GM12872 (cell line): Measurements from ENCODE around the gene PHF2.

ENCODE experiments used
- TF ChIP-seq, protein P1 (sequence below): IDR thresholded peaks from 3 replicates; pipeline ENCODE4 v1.5.1; 2011; ENCODE audit warnings: low read depth, mild to moderate bottlenecking, low read length, moderate library complexity; ENCODE audit not compliant: insufficient read depth

Gene PHF2

DNA sequence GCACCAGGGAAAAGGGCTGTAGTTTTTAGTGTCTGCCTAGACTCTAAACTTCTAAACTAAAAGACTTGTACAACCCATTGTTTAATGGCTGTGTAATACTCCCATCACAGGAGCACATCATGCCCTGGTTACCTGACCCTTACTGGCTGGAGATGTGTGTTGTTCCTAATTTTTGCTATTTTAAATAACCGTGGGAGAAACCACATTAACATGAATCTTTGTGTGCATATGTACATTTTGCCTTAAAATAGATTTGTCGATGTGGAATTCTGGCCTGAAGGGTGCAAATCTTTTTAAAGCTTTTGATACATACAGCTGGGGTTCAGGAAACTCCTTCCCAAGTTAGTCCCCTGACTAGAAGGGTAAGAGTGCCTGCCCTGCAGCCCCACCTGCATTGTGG, 39.7 kb downstream of the PHF2 start:
- TF ChIP-seq, protein P1, sequence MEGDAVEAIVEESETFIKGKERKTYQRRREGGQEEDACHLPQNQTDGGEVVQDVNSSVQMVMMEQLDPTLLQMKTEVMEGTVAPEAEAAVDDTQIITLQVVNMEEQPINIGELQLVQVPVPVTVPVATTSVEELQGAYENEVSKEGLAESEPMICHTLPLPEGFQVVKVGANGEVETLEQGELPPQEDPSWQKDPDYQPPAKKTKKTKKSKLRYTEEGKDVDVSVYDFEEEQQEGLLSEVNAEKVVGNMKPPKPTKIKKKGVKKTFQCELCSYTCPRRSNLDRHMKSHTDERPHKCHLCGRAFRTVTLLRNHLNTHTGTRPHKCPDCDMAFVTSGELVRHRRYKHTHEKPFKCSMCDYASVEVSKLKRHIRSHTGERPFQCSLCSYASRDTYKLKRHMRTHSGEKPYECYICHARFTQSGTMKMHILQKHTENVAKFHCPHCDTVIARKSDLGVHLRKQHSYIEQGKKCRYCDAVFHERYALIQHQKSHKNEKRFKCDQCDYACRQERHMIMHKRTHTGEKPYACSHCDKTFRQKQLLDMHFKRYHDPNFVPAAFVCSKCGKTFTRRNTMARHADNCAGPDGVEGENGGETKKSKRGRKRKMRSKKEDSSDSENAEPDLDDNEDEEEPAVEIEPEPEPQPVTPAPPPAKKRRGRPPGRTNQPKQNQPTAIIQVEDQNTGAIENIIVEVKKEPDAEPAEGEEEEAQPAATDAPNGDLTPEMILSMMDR: no peak

DNA sequence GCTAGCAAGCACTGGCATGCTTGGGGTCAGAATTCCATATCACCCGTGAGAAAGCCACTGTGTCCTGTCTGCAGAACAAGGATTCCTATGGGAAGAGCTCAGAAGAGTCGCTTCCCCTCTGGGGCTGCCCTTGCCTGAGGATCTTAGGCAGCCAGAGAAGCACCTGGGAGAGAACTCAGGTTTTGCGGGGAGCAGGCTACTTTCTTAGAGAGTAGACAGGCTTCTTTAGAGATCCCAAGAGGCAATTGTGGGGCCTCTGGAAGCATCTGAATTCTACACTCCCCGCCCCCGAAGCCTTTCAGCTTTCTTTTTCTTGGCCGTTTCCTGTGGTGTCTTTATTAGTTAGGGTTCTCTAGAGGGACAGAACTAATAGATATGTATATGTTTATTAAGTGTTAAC, 40.9 kb downstream of the PHF2 start:
- TF ChIP-seq, protein P1: no peak

DNA sequence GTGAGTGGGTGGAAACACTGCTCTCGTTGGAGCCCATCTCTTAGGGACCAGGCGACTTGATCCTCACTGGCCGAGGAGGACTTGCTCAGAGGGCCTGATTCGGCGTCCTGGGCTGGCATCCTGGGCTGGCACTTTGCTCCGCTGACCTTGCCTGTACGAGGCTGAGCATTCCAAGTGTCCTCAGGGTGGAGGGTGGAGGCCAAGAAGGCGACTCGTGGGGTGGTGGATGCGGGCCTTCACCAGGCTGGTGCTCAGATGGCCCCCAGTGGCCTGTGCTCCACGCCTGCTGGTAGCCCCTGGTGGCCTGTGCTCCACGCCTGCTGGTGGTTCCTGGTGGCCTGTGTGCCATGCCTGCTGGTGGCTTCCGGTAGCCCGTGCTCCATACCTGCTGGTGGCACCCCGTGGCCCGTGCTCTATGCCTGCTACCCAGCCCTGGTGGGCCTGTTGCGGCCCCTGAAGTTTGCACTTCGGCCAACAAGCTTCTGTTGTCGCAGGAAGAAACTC, 42.9 kb downstream of the PHF2 start:
- TF ChIP-seq, protein P1: no peak

DNA sequence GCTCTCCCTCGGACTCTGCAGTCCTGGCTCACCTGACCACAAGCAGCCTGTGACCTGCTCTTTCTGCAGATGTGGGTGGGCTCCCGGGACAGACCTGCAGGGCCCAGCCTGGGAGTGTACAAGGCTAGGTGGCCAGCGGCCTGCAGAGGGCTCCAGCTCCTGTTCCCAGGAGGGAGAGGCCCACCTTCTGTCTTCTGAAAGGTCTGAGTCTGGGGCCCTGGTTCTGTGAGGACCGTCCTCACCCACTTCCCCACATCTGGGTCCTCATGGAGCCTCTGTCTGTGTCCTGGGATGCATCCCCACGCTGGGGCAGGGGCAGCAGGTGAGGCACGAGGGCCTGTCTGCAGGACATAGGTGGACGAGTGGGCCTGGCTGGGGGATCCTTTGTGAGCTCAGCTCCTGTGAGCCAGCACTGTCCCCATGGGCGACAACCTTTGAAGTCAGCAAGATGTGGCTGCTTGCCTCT, 43.7 kb downstream of the PHF2 start:
- TF ChIP-seq, protein P1: no peak

DNA sequence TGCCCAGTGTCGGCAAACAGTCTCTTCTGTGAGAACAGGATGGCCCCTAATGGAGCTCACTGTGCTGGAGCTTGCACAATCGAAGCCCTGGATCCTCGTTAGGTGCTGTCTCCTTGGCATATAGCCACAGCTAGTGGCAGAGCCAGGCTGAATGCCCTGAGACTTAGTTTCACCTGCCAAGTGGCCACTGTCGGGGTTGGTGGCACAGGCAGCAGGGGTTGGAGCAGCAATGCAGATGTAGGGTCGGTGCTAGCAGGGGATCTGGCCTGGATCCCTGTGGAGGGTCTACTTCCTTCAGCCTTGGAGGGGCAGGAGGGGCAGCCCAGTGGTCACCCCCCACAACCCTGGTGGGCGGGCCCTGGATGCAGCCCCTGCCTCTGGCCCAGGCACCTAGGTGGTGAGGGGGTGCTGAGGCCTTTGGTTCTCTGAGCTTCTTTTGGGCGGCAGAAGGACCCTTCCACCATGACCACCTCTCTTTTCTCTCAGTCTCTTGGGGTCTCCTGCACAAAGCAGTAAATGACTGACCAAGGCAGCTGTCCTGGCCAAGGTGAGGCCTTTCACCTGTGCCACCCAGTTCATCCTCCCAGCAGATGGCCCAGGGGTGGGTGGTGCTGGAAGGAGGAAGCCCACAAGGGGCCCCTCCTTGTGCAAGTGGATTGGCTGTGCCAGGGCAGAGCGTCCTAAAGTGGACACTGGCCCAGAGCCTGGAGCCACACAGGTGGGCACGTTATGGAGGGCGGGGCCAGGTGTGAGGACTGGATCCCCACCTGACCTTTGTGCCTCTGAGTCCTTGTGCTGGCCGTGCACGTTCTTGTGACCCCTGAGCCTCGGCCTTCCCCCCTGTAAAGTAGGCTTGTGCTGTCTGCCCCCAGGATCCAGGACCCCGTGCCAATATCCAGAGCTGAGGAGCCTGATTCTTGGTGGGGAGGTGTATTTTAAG, 44.8 kb downstream of the PHF2 start:
- TF ChIP-seq, protein P1: no peak

DNA sequence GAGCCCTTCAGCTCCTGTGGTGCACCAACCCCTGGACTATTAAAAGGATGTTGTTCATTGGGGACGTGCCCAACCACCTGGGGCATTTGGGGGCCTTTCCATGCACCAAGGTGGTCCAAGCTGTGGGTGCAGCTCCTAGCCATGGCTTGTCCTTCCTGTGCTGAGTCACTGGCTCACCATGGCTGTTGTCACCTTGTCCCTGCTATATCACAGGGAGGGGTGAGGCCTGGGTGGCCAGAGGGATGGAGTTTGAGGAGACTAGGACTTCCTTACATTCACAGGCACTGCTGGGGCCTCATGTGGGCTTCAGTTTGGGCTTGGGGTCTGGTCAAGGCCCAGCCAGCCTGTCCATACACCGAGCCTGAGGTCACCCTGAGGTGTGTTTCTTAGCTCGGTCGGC, 45.5 kb downstream of the PHF2 start:
- TF ChIP-seq, protein P1: no peak

DNA sequence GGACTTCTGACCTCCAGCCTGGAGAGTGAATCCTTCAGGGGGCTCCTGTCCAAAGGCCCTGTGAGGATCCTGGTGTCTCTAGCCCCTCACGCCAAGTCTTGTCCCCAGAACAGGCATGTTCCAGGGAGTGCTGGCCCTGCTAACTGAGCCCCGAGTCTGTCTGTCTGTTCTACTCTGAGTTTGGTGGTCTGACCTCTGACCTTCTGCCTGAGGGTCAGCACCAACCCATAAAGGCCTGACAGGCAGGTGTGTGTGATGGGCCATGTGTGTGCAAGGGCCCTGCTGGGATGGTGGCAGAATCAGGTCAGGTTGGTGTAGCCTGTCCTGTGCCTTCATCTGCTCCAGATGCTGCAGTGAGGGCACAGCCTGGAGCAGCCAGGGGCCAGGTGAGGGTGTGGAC, 46.3 kb downstream of the PHF2 start:
- TF ChIP-seq, protein P1: no peak
